IMR-90 (cell line): ENCODE measurements around the gene GBF1. TPM values are rescaled to one million over a fixed set of nuclear protein-coding genes. Genes with fewer than 3 reads are reported as not detected.
A peak's percentile ranks its signal among the peaks of the same experiment; 100 is the strongest.

Experiments used
- ATAC-seq: fragments of 200-7000 bp; cut with Tn5 transposase; 2 replicates; pipeline ENCODE4 v1.9.1; 2020; ENCODE audit warnings: low read depth, mild to moderate bottlenecking, moderate library complexity
- BruUV-seq: library from RNA; stranded (reverse); fragments of 400-500 nt; replicated peaks from 2 replicates; lab custom pipeline; 2021; lab: Mats Ljungman, UMichigan
- CTCF ChIA-PET: fragments of 300-600 bp; formaldehyde crosslinking; extraction: SDS; loops from one replicate; lab custom pipeline; 2021; ENCODE audit warnings: antibody characterized with exemption; lab: Yijun Ruan, JAX
- POLR2A ChIA-PET: fragments of 300-600 bp; sonication (Branson Sonifier 250); formaldehyde crosslinking; loops from one replicate; lab custom pipeline; 2022; ENCODE audit warnings: antibody characterized with exemption; ENCODE audit not compliant: unreplicated experiment; lab: Charles Lee
- DNase-seq: peaks from one replicate; pipeline ENCODE4 v3.0.0; 2013
- H2AFZ ChIP-seq: replicated peaks from 2 replicates; pipeline ENCODE3; 2013; ENCODE audit warnings: low read length, mild to moderate bottlenecking; ENCODE audit not compliant: poor library complexity
- H2AK5ac ChIP-seq: 2 replicates; pipeline ENCODE4 v1.6.1; 2013; ENCODE audit warnings: low read depth, low read length, inconsistent platforms
- H2AK9ac ChIP-seq: replicated peaks from 2 replicates; pipeline ENCODE3; 2013; ENCODE audit warnings: mild to moderate bottlenecking, low read depth, low read length, moderate library complexity; ENCODE audit not compliant: poor library complexity
- H2BK120ac ChIP-seq: 2 replicates; pipeline ENCODE4 v1.6.1; 2013; ENCODE audit warnings: low read depth, low read length, inconsistent platforms
- H2BK15ac ChIP-seq: 3 replicates; pipeline ENCODE4 v1.6.1; 2013; ENCODE audit warnings: low read depth, low read length, inconsistent platforms
- H2BK20ac ChIP-seq: 2 replicates; pipeline ENCODE4 v1.6.1; 2013; ENCODE audit warnings: low read depth, mild to moderate bottlenecking, inconsistent platforms, low read length, moderate library complexity
- H2BK5ac ChIP-seq: 2 replicates; pipeline ENCODE4 v1.6.1; 2013; ENCODE audit warnings: mild to moderate bottlenecking, low read depth, low read length, inconsistent platforms; ENCODE audit not compliant: poor library complexity, severe bottlenecking
- H3K14ac ChIP-seq: replicated peaks from 2 replicates; pipeline ENCODE4 v1.6.1; 2013; ENCODE audit warnings: low read depth, low read length, inconsistent platforms
- H3K18ac ChIP-seq: 2 replicates; pipeline ENCODE4 v1.6.1; 2013; ENCODE audit warnings: low read depth, low read length, control low read depth
- H3K23ac ChIP-seq: 2 replicates; pipeline ENCODE4 v1.6.1; 2013; ENCODE audit warnings: low read depth, low read length, inconsistent platforms
- H3K27ac ChIP-seq: 2 replicates; pipeline ENCODE4 v1.5.1; 2013; ENCODE audit warnings: mild to moderate bottlenecking, control low read depth, low read length; ENCODE audit not compliant: insufficient read depth
- H3K27me3 ChIP-seq: 2 replicates; pipeline ENCODE4 v1.6.1; 2013; ENCODE audit warnings: low read length; ENCODE audit not compliant: control insufficient read depth, insufficient read depth
- H3K36me3 ChIP-seq: 2 replicates; pipeline ENCODE4 v1.6.1; 2013; ENCODE audit warnings: low read length, mixed read lengths; ENCODE audit not compliant: control insufficient read depth, insufficient read depth
- H3K4ac ChIP-seq: 2 replicates; pipeline ENCODE4 v1.6.1; 2013; ENCODE audit warnings: low read depth, low read length, inconsistent platforms
- H3K4me1 ChIP-seq: 2 replicates; pipeline ENCODE4 v1.6.1; 2013; ENCODE audit warnings: low read length, mixed read lengths; ENCODE audit not compliant: control insufficient read depth, insufficient read depth
- H3K4me2 ChIP-seq: 2 replicates; pipeline ENCODE4 v1.6.1; 2013; ENCODE audit warnings: low read depth, mild to moderate bottlenecking, control low read depth, low read length, moderate library complexity
- H3K4me3 ChIP-seq: 2 replicates; pipeline ENCODE4 v1.5.1; 2013; ENCODE audit warnings: low read depth, mild to moderate bottlenecking, control low read depth, low read length, moderate library complexity; ENCODE audit not compliant: insufficient read depth
- H3K56ac ChIP-seq: 2 replicates; pipeline ENCODE4 v1.6.1; 2013; ENCODE audit warnings: low read length, inconsistent platforms; ENCODE audit not compliant: insufficient read depth; ENCODE audit errors: extremely low read depth
- H3K79me1 ChIP-seq, 2 experiments: 2 replicates each; pipeline ENCODE4 v1.6.1; 2013; ENCODE audit warnings: low read length in 2 of 2, inconsistent platforms in 1 of 2, low read depth in 1 of 2
- H3K9ac ChIP-seq: 2 replicates; pipeline ENCODE4 v1.6.1; 2013; ENCODE audit warnings: low read depth, low read length, control low read depth
- H3K9me1 ChIP-seq: 2 replicates; pipeline ENCODE4 v1.6.1; 2013; ENCODE audit warnings: low read length, inconsistent platforms; ENCODE audit not compliant: insufficient read depth
- H3K9me3 ChIP-seq: 2 replicates; pipeline ENCODE4 v1.6.1; 2013; ENCODE audit warnings: low read length; ENCODE audit not compliant: control insufficient read depth, insufficient read depth
- H4K20me1 ChIP-seq: 2 replicates; pipeline ENCODE4 v1.6.1; 2013; ENCODE audit warnings: low read length, inconsistent platforms; ENCODE audit not compliant: insufficient read depth
- H4K5ac ChIP-seq: 2 replicates; pipeline ENCODE4 v1.6.1; 2013; ENCODE audit warnings: mild to moderate bottlenecking, low read depth, low read length, control low read depth
- H4K8ac ChIP-seq, 2 experiments: 2 replicates each; pipeline ENCODE4 v1.6.1; 2013; ENCODE audit warnings: low read depth in 2 of 2, low read length in 2 of 2, control low read depth in 1 of 2, inconsistent platforms in 1 of 2
- H4K91ac ChIP-seq: 2 replicates; pipeline ENCODE4 v1.6.1; 2013; ENCODE audit warnings: low read depth, low read length, inconsistent platforms; ENCODE audit not compliant: insufficient read depth
- CEBPB ChIP-seq: IDR thresholded peaks from 2 replicates; pipeline ENCODE4 v1.6.1; 2012; ENCODE audit warnings: low read depth, low read length, improper control_type of control experiment
- MAFK ChIP-seq: IDR thresholded peaks from 2 replicates; pipeline ENCODE4 v1.6.1; 2012; ENCODE audit warnings: low read depth, low read length, improper control_type of control experiment
- MAZ ChIP-seq: IDR thresholded peaks from 2 replicates; pipeline ENCODE4 v1.6.1; 2012; ENCODE audit warnings: low read depth, mild to moderate bottlenecking, low read length, improper control_type of control experiment, moderate library complexity, borderline replicate concordance
- RCOR1 ChIP-seq: IDR thresholded peaks from 2 replicates; pipeline ENCODE4 v1.6.1; 2012; ENCODE audit warnings: mild to moderate bottlenecking, low read length, improper control_type of control experiment; ENCODE audit not compliant: insufficient replicate concordance
- USF2 ChIP-seq: fragments of 150-350 bp; IDR thresholded peaks from 2 replicates; pipeline ENCODE4 v1.6.1; 2017; ENCODE audit warnings: mild to moderate bottlenecking, antibody characterized with exemption, low read length, low read depth
- dilution Hi-C: fragments of 300-500 bp; cut with HindIII; formaldehyde crosslinking; loops from one replicate; pipeline ENCODE4 v1.14.3; 2018; ENCODE audit warnings: low sequenced_read_pairs; ENCODE audit not compliant: unreplicated experiment
- in situ Hi-C: fragments of 300-500 bp; cut with MboI; formaldehyde crosslinking; loops from 3 replicates; pipeline ENCODE4 v1.14.3; 2019; ENCODE audit warnings: low sequenced_read_pairs, inconsistent platforms, mixed read lengths
- intact Hi-C: fragments of 100-400 bp; cut with micrococcal nuclease; formaldehyde crosslinking; loops from 2 replicates; pipeline ENCODE4 v1.10.0; 2022
- polyA plus RNA-seq, 3 experiments: library from polyadenylated mRNA; depleted of rRNA; stranded (reverse); fragments of >200 nt; gene quantifications; 2 replicates each; pipeline ENCODE4 v1.2.3, GENCODE V29; 2012; ENCODE audit warnings: low replicate concordance in 1 of 3
- total RNA-seq: library from RNA; depleted of rRNA; stranded (reverse); fragments of >200 nt; gene quantifications from 2 replicates; pipeline ENCODE4 v1.2.3, GENCODE V29; 2012

Gene GBF1
- total and polyA plus RNA-seq, 2 of the 4 experiments (the other 2 are of a cell fraction) = 38.7 to 40.1 TPM

GRCh38 chr10:102298899-102299298, 53.6 kb downstream of the GBF1 start:
- Histone ChIP-seq H4K91ac (no peak overlapping the region), H3K23ac (no peak overlapping the region; the same call in 1 of the 2 replicates), H4K5ac (no peak overlapping the region), H3K9me1 (peaks cover 6% of the 10 kb centered on the region; the same call in 1 of the 2 replicates), H3K56ac (no peak overlapping the region), H3K9ac (no peak overlapping the region), H2AK5ac (peak overlapping the region; percentile 3; the same call in 1 of the 2 replicates), H3K36me3 (no peaks in the 10 kb centered on the region), H3K4me2 (no peak overlapping the region), H3K79me1 (peaks cover 27 to 54% of the 10 kb centered on the region in 2 experiments), H2AFZ (no peak overlapping the region), H3K9me3 (no peaks in the 10 kb centered on the region), H3K18ac (no peak overlapping the region), H3K4me1 (peaks cover 3% of the 10 kb centered on the region; the same call in 1 of the 2 replicates), H2BK5ac (no peak overlapping the region), H3K4ac (peak overlapping the region; percentile 9; the same call in 1 of the 2 replicates), H2BK15ac (no peak overlapping the region; the same call in 2 of the 3 replicates), H3K27ac (no peak overlapping the region), H4K20me1 (peaks cover 42% of the 10 kb centered on the region), H3K4me3 (no peak overlapping the region), H2AK9ac (no peak overlapping the region), H2BK20ac (no peak overlapping the region), H4K8ac (no peak overlapping the region), H3K27me3 (no peaks in the 10 kb centered on the region), H3K14ac (0 out of 2 replicates have a peak overlapping the region, but pooled peaks have one; percentile 5), H2BK120ac (no peak overlapping the region)
- TF ChIP-seq USF2 (no peak), MAZ (no peak), MAFK (no peak), RCOR1 (no peak), CEBPB (no peak)
- CTCF ChIA-PET = no interaction called here
- in situ Hi-C loops = no loop called here
- dilution Hi-C loops = no loop called here
- intact Hi-C loops = loop anchor here (5.0 kb wide), 1 partner anchor 37 kb away; no protein-coding TSS in a partner anchor
- BruUV-seq = no TSS peak
- DNase-seq (no peak), ATAC-seq (no peak)
- POLR2A ChIA-PET = no interaction called here
